ENCODE measurements around the gene ATG16L1.

DNA sequence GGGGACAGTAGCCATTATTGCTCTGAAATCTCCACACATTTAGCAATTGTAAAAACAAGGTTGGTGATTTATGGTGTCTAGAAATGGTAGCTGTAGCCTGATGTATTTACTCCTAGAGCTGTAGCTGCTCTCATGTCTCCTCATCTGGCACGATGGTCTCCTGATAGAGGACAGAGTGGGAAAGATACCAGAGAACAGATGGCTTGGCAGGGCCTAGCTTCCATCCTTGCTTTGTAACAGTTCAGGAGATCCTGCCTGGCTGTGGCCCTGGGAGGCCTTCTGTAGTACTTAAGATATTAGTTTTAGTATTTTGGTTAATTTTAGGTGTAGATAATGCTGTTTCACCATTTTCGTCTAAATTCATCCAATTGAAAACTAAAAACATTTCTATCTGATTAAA lies 6.7 kb downstream of the ATG16L1 start:
- TF ChIP-seq, protein P1, sequence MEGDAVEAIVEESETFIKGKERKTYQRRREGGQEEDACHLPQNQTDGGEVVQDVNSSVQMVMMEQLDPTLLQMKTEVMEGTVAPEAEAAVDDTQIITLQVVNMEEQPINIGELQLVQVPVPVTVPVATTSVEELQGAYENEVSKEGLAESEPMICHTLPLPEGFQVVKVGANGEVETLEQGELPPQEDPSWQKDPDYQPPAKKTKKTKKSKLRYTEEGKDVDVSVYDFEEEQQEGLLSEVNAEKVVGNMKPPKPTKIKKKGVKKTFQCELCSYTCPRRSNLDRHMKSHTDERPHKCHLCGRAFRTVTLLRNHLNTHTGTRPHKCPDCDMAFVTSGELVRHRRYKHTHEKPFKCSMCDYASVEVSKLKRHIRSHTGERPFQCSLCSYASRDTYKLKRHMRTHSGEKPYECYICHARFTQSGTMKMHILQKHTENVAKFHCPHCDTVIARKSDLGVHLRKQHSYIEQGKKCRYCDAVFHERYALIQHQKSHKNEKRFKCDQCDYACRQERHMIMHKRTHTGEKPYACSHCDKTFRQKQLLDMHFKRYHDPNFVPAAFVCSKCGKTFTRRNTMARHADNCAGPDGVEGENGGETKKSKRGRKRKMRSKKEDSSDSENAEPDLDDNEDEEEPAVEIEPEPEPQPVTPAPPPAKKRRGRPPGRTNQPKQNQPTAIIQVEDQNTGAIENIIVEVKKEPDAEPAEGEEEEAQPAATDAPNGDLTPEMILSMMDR (IDR thresholded peaks at IDR 0.05): no peak
- no peak for TF ChIP-seq POLR2A (IDR thresholded peaks at IDR 0.05)
